Stimulated activated CD4-positive, alpha-beta T cell treated with anti-CD3 and anti-CD28 coated beads, Interleukin-12 subunit alpha, Interleukin-12 subunit beta, amount 100 ng/mL, for 24 hours (primary cell): ENCODE measurements around the gene RESP18.

Experiments
- DNase-seq, 2 experiments: peaks; one replicate each; pipeline ENCODE4 v3.0.0-alpha.2; 2020; ENCODE audit warnings: low read depth in 2 of 2

Gene RESP18

GRCh38 chr2:219277703-219278654, 54.6 kb downstream of the RESP18 start:
- DNase-seq: peak; percentile 67 to 69
